GM23338 (cell line): ENCODE measurements around the gene CDH20. TPM values are rescaled to one million over a fixed set of nuclear protein-coding genes. Genes with fewer than 3 reads are reported as not detected.

ENCODE experiments used
- ATAC-seq: fragments of 200-7000 bp; cut with Tn5 transposase; 3 replicates; pipeline ENCODE4 v1.9.1; 2020
- DNase-seq: peaks from one replicate; pipeline ENCODE4 v3.0.0-alpha.2; 2015; ENCODE audit warnings: low spot score
- H2AFZ ChIP-seq: fragments of 200-600 bp; sonication (generic); 2 replicates; pipeline ENCODE4 v1.8.0; 2016; ENCODE audit warnings: antibody characterized with exemption, mild to moderate bottlenecking, moderate library complexity
- H3F3A ChIP-seq: fragments of 200-600 bp; sonication (generic); replicated peaks from 2 replicates; pipeline ENCODE4 v1.8.0; 2017; ENCODE audit warnings: antibody characterized with exemption, mixed run types, low read depth
- H3K27ac ChIP-seq: fragments of 200-600 bp; sonication (generic); 2 replicates; pipeline ENCODE4 v1.6.1; 2016; ENCODE audit warnings: low read depth
- H3K27me3 ChIP-seq: fragments of 200-600 bp; sonication (generic); 2 replicates; pipeline ENCODE4 v1.8.0; 2016; ENCODE audit warnings: mild to moderate bottlenecking, mixed run types, moderate library complexity; ENCODE audit not compliant: insufficient read depth
- H3K36me3 ChIP-seq: fragments of 200-600 bp; sonication (generic); 2 replicates; pipeline ENCODE4 v1.8.0; 2016; ENCODE audit warnings: mild to moderate bottlenecking; ENCODE audit not compliant: insufficient read depth
- H3K4me1 ChIP-seq: fragments of 200-600 bp; sonication (generic); 2 replicates; pipeline ENCODE4 v1.8.0; 2016; ENCODE audit warnings: mild to moderate bottlenecking, moderate library complexity; ENCODE audit not compliant: insufficient read depth
- H3K4me2 ChIP-seq: fragments of 200-600 bp; sonication (generic); 2 replicates; pipeline ENCODE4 v1.7.1; 2017; ENCODE audit warnings: mixed run types
- H3K4me3 ChIP-seq: fragments of 200-600 bp; sonication (generic); 2 replicates; pipeline ENCODE4 v1.6.1; 2016; ENCODE audit warnings: mixed run types
- H3K79me2 ChIP-seq: fragments of 200-600 bp; sonication (generic); replicated peaks from 2 replicates; pipeline ENCODE4 v1.8.0; 2017; ENCODE audit warnings: mild to moderate bottlenecking; ENCODE audit not compliant: insufficient read depth
- H3K9me2 ChIP-seq: fragments of 200-600 bp; sonication (generic); 2 replicates; pipeline ENCODE4 v1.8.0; 2017; ENCODE audit not compliant: insufficient read depth
- H4K20me1 ChIP-seq: fragments of 200-600 bp; sonication (generic); replicated peaks from 2 replicates; pipeline ENCODE4 v1.8.0; 2017; ENCODE audit warnings: mild to moderate bottlenecking; ENCODE audit not compliant: insufficient read depth
- H3K27ac Mint-ChIP-seq: 2 replicates; pipeline ENCODE4 v1.8.0; 2020; ENCODE audit warnings: inconsistent platforms, mild to moderate bottlenecking, moderate library complexity, mixed read lengths
- H3K27me3 Mint-ChIP-seq: 3 replicates; pipeline ENCODE4 v1.8.0; 2022; ENCODE audit warnings: low read depth, mild to moderate bottlenecking, moderate library complexity, mixed read lengths, inconsistent platforms; ENCODE audit not compliant: insufficient read depth, poor library complexity
- H3K36me3 Mint-ChIP-seq: 3 replicates; pipeline ENCODE4 v1.8.0; 2021; ENCODE audit warnings: low read depth, mild to moderate bottlenecking, inconsistent platforms, moderate library complexity, mixed read lengths
- H3K4me1 Mint-ChIP-seq: 3 replicates; pipeline ENCODE4 v1.8.0; 2020; ENCODE audit warnings: mild to moderate bottlenecking, inconsistent platforms, mixed read lengths
- H3K4me3 Mint-ChIP-seq: 3 replicates; pipeline ENCODE4 v1.8.0; 2021; ENCODE audit warnings: moderate library complexity, mild to moderate bottlenecking, inconsistent platforms, mixed read lengths
- H3K9me3 Mint-ChIP-seq: 3 replicates; pipeline ENCODE4 v1.8.0; 2020; ENCODE audit warnings: moderate library complexity, mild to moderate bottlenecking, inconsistent platforms, mixed read lengths
- CREB1 ChIP-seq: fragments of 250-450 bp; sonication (Bioruptor Pico); IDR thresholded peaks from 2 replicates; pipeline ENCODE4 v1.5.0; 2020; ENCODE audit warnings: low read depth, mild to moderate bottlenecking, moderate library complexity
- EZH2 ChIP-seq: fragments of 200-600 bp; sonication (generic); IDR thresholded peaks from one replicate; pipeline ENCODE4 v1.8.0; 2017; ENCODE audit warnings: antibody characterized with exemption, mild to moderate bottlenecking, low read depth; ENCODE audit not compliant: unreplicated experiment
- EZH2phosphoT487 ChIP-seq: fragments of 200-600 bp; sonication (generic); IDR thresholded peaks from one replicate; pipeline ENCODE4 v1.8.1; 2018; ENCODE audit warnings: antibody characterized with exemption; ENCODE audit not compliant: unreplicated experiment
- JUNB ChIP-seq: IDR thresholded peaks from one replicate; pipeline ENCODE4 v1.6.1; 2016; ENCODE audit warnings: antibody characterized with exemption; ENCODE audit not compliant: unreplicated experiment
- NANOG ChIP-seq: IDR thresholded peaks from 2 replicates; pipeline ENCODE4 v1.6.1; 2016; ENCODE audit warnings: antibody characterized with exemption, borderline replicate concordance
- POLR2AphosphoS5 ChIP-seq: IDR thresholded peaks from 2 replicates; pipeline ENCODE4 v1.6.1; 2016; ENCODE audit warnings: antibody characterized with exemption, low read depth
- STAT1 ChIP-seq: IDR thresholded peaks from one replicate; pipeline ENCODE4 v1.6.1; 2016; ENCODE audit warnings: antibody characterized with exemption; ENCODE audit not compliant: unreplicated experiment
- ZNF114 ChIP-seq: fragments of 250-450 bp; sonication (Bioruptor Pico); IDR thresholded peaks from 2 replicates; pipeline ENCODE4 v1.5.0; 2020; ENCODE audit warnings: mild to moderate bottlenecking, moderate library complexity
- ZNF331 ChIP-seq: fragments of 250-450 bp; sonication (Bioruptor Pico); IDR thresholded peaks from 2 replicates; pipeline ENCODE4 v1.5.0; 2020; ENCODE audit warnings: low read depth, mild to moderate bottlenecking, moderate library complexity
- polyA plus RNA-seq: library from polyadenylated mRNA; unstranded; fragments of >200 nt; fragmentation: Nextera tagmentation; extraction: Ambion mirVana; gene quantifications from 2 replicates; pipeline ENCODE4 v1.2.1, GENCODE V29; 2016
- total RNA-seq: library from RNA; depleted of rRNA; stranded (reverse); fragments of >200 nt; shearing (Covaris generic); gene quantifications from 2 replicates; pipeline ENCODE4 v1.2.3, GENCODE V29; 2014
- TF ChIP-seq, protein P1 (sequence below): IDR thresholded peaks from one replicate; pipeline ENCODE4 v1.6.1; 2018; ENCODE audit warnings: antibody characterized with exemption; ENCODE audit not compliant: unreplicated experiment
- TF ChIP-seq, protein P2 (sequence below): fragments of 250-450 bp; sonication (Bioruptor Pico); IDR thresholded peaks from 2 replicates; pipeline ENCODE4 v1.5.0; 2020; ENCODE audit warnings: mild to moderate bottlenecking, moderate library complexity
- TF ChIP-seq, protein P3 (sequence below), 2 experiments: fragments of 200-600 bp in 1 of 2; sonication (generic) in 1 of 2; conservative IDR thresholded peaks; 2 replicates each; pipeline versions ENCODE4 v1.5.1 to v1.6.1; 2016 to 2017; ENCODE audit warnings: antibody characterized with exemption in 2 of 2, low read depth in 2 of 2, mild to moderate bottlenecking in 2 of 2, moderate library complexity in 1 of 2
- TF ChIP-seq, protein P4 (sequence below): IDR thresholded peaks from 2 replicates; pipeline ENCODE4 v1.6.1; 2016; ENCODE audit warnings: antibody characterized with exemption

CDH20 gene
- total and polyA plus RNA-seq, 2 experiments from 2014 or later, result 1.0 TPM; not detected in 1

DNA sequence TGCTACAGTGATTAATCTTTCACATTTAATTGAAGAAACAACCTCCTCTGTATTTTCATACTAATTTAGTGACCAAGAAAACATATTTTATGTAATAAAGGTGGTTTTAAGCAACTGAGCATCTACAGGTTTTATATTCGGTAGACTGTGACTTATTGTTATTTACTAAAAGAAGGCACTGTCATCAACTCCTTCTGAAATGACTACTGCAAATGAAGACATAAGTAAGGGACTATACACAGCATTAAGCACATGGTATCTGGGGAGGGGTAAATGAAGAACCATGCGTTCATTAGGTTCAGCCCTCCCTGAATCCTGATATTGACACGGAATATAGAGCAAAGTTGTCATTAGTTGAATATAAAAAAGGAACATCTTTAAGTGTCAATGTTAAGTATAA is 4.3 kb downstream of the CDH20 start:
- Histone ChIP-seq H3K4me1 (no peaks in the 10 kb centered on the region; the same call in 1 of the 2 replicates), H3K36me3 (no peaks in the 10 kb centered on the region), H3K9me2 (no peaks in the 10 kb centered on the region), H3K79me2 (no peaks in the 10 kb centered on the region), H3K4me3 (no peak overlapping the region), H3K4me2 (no peak overlapping the region), H4K20me1 (no peaks in the 10 kb centered on the region), H3K27ac (no peak overlapping the region), H2AFZ (no peak overlapping the region), H3K27me3 (peaks cover 34% of the 10 kb centered on the region), H3F3A (no peaks in the 10 kb centered on the region)
- DNase-seq, result no peak
- ATAC-seq, result no peak
- Mint-ChIP-seq H3K4me3 (no peak overlapping the region), H3K36me3 (no peaks in the 10 kb centered on the region), H3K4me1 (peaks cover 22% of the 10 kb centered on the region), H3K27me3 (peaks cover 24% of the 10 kb centered on the region), H3K9me3 (no peaks in the 10 kb centered on the region), H3K27ac (no peak overlapping the region)
- TF ChIP-seq CREB1 (CRISPR knock-in tag) (no peak), ZNF114 (CRISPR knock-in tag) (no peak), ZNF331 (CRISPR knock-in tag) (no peak), JUNB (no peak), NANOG (no peak), POLR2AphosphoS5 (no peak), EZH2phosphoT487 (no peak), STAT1 (no peak), EZH2 (no peak)
- TF ChIP-seq, protein P1, sequence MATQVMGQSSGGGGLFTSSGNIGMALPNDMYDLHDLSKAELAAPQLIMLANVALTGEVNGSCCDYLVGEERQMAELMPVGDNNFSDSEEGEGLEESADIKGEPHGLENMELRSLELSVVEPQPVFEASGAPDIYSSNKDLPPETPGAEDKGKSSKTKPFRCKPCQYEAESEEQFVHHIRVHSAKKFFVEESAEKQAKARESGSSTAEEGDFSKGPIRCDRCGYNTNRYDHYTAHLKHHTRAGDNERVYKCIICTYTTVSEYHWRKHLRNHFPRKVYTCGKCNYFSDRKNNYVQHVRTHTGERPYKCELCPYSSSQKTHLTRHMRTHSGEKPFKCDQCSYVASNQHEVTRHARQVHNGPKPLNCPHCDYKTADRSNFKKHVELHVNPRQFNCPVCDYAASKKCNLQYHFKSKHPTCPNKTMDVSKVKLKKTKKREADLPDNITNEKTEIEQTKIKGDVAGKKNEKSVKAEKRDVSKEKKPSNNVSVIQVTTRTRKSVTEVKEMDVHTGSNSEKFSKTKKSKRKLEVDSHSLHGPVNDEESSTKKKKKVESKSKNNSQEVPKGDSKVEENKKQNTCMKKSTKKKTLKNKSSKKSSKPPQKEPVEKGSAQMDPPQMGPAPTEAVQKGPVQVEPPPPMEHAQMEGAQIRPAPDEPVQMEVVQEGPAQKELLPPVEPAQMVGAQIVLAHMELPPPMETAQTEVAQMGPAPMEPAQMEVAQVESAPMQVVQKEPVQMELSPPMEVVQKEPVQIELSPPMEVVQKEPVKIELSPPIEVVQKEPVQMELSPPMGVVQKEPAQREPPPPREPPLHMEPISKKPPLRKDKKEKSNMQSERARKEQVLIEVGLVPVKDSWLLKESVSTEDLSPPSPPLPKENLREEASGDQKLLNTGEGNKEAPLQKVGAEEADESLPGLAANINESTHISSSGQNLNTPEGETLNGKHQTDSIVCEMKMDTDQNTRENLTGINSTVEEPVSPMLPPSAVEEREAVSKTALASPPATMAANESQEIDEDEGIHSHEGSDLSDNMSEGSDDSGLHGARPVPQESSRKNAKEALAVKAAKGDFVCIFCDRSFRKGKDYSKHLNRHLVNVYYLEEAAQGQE, result no peak
- TF ChIP-seq, protein P2, sequence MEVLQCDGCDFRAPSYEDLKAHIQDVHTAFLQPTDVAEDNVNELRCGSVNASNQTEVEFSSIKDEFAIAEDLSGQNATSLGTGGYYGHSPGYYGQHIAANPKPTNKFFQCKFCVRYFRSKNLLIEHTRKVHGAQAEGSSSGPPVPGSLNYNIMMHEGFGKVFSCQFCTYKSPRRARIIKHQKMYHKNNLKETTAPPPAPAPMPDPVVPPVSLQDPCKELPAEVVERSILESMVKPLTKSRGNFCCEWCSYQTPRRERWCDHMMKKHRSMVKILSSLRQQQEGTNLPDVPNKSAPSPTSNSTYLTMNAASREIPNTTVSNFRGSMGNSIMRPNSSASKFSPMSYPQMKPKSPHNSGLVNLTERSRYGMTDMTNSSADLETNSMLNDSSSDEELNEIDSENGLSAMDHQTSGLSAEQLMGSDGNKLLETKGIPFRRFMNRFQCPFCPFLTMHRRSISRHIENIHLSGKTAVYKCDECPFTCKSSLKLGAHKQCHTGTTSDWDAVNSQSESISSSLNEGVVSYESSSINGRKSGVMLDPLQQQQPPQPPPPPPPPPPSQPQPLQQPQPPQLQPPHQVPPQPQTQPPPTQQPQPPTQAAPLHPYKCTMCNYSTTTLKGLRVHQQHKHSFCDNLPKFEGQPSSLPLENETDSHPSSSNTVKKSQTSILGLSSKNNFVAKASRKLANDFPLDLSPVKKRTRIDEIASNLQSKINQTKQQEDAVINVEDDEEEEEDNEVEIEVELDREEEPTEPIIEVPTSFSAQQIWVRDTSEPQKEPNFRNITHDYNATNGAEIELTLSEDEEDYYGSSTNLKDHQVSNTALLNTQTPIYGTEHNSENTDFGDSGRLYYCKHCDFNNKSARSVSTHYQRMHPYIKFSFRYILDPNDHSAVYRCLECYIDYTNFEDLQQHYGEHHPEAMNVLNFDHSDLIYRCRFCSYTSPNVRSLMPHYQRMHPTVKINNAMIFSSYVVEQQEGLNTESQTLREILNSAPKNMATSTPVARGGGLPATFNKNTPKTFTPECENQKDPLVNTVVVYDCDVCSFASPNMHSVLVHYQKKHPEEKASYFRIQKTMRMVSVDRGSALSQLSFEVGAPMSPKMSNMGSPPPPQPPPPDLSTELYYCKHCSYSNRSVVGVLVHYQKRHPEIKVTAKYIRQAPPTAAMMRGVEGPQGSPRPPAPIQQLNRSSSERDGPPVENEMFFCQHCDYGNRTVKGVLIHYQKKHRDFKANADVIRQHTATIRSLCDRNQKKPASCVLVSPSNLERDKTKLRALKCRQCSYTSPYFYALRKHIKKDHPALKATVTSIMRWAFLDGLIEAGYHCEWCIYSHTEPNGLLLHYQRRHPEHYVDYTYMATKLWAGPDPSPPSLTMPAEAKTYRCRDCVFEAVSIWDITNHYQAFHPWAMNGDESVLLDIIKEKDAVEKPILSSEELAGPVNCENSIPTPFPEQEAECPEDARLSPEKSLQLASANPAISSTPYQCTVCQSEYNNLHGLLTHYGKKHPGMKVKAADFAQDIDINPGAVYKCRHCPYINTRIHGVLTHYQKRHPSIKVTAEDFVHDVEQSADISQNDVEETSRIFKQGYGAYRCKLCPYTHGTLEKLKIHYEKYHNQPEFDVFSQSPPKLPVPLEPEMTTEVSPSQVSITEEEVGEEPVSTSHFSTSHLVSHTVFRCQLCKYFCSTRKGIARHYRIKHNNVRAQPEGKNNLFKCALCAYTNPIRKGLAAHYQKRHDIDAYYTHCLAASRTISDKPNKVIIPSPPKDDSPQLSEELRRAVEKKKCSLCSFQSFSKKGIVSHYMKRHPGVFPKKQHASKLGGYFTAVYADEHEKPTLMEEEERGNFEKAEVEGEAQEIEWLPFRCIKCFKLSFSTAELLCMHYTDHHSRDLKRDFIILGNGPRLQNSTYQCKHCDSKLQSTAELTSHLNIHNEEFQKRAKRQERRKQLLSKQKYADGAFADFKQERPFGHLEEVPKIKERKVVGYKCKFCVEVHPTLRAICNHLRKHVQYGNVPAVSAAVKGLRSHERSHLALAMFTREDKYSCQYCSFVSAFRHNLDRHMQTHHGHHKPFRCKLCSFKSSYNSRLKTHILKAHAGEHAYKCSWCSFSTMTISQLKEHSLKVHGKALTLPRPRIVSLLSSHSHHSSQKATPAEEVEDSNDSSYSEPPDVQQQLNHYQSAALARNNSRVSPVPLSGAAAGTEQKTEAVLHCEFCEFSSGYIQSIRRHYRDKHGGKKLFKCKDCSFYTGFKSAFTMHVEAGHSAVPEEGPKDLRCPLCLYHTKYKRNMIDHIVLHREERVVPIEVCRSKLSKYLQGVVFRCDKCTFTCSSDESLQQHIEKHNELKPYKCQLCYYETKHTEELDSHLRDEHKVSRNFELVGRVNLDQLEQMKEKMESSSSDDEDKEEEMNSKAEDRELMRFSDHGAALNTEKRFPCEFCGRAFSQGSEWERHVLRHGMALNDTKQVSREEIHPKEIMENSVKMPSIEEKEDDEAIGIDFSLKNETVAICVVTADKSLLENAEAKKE (CRISPR knock-in tag), result no peak
- TF ChIP-seq, protein P3, sequence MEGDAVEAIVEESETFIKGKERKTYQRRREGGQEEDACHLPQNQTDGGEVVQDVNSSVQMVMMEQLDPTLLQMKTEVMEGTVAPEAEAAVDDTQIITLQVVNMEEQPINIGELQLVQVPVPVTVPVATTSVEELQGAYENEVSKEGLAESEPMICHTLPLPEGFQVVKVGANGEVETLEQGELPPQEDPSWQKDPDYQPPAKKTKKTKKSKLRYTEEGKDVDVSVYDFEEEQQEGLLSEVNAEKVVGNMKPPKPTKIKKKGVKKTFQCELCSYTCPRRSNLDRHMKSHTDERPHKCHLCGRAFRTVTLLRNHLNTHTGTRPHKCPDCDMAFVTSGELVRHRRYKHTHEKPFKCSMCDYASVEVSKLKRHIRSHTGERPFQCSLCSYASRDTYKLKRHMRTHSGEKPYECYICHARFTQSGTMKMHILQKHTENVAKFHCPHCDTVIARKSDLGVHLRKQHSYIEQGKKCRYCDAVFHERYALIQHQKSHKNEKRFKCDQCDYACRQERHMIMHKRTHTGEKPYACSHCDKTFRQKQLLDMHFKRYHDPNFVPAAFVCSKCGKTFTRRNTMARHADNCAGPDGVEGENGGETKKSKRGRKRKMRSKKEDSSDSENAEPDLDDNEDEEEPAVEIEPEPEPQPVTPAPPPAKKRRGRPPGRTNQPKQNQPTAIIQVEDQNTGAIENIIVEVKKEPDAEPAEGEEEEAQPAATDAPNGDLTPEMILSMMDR (conservative IDR thresholded peaks at IDR 0.05; ENCODE audit: low read depth in 2 of 2), result no peak
- TF ChIP-seq, protein P4, sequence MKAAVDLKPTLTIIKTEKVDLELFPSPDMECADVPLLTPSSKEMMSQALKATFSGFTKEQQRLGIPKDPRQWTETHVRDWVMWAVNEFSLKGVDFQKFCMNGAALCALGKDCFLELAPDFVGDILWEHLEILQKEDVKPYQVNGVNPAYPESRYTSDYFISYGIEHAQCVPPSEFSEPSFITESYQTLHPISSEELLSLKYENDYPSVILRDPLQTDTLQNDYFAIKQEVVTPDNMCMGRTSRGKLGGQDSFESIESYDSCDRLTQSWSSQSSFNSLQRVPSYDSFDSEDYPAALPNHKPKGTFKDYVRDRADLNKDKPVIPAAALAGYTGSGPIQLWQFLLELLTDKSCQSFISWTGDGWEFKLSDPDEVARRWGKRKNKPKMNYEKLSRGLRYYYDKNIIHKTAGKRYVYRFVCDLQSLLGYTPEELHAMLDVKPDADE, result no peak
